Astrocyte of the spinal cord (primary cell): ENCODE data around the gene NEMF.
A peak's percentile ranks its signal among the peaks of the same experiment; 100 is the strongest.

Source experiments
- DNase-seq: peaks from one replicate; pipeline ENCODE4 v3.0.0; 2011; ENCODE audit warnings: low read depth, low spot score
- H3K4me3 ChIP-seq: 2 replicates; pipeline ENCODE4 v1.5.1; 2011; ENCODE audit warnings: low read depth, mild to moderate bottlenecking, low read length, moderate library complexity
- in situ Hi-C: cut with HindIII; loops from 2 replicates; pipeline ENCODE4 v1.10.0; 2017; ENCODE audit warnings: low sequenced_read_pairs
- TF ChIP-seq, protein P1 (sequence below): IDR thresholded peaks from 2 replicates; pipeline ENCODE4 v1.5.1; 2012; ENCODE audit warnings: low read depth, mild to moderate bottlenecking, low read length, inconsistent platforms

NEMF gene

DNA sequence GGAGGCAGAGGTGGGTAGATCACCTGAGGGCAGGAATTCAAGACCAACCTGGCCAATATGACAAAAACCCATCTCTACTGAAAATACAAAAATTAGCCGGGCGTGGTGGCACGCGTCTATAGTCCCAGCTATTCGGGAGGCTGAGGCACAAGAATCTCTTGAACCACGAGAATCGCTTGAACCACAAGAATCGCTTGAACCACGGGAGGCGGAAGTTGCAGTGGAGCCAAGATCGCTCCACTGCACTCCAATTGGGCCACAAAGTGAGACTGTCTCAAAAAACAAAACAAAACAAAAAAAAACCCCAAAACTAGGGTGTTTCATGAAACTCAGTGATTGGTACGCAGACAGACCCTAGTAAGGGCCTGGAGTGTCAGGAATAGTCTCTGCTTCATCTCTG is 33.9 kb upstream of the NEMF start:
- in situ Hi-C loops: no loop called here
- H3K4me3 ChIP-seq: no peak overlapping the region
- no peak for DNase-seq
- TF ChIP-seq, protein P1, sequence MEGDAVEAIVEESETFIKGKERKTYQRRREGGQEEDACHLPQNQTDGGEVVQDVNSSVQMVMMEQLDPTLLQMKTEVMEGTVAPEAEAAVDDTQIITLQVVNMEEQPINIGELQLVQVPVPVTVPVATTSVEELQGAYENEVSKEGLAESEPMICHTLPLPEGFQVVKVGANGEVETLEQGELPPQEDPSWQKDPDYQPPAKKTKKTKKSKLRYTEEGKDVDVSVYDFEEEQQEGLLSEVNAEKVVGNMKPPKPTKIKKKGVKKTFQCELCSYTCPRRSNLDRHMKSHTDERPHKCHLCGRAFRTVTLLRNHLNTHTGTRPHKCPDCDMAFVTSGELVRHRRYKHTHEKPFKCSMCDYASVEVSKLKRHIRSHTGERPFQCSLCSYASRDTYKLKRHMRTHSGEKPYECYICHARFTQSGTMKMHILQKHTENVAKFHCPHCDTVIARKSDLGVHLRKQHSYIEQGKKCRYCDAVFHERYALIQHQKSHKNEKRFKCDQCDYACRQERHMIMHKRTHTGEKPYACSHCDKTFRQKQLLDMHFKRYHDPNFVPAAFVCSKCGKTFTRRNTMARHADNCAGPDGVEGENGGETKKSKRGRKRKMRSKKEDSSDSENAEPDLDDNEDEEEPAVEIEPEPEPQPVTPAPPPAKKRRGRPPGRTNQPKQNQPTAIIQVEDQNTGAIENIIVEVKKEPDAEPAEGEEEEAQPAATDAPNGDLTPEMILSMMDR: no peak

- TF ChIP-seq, protein P1: no peak
- DNase-seq: no peak
- in situ Hi-C loops: no loop called here
Measured at GRCh38 chr14:49882826-49883694, 30.5 kb upstream of the NEMF start.

GRCh38 chr14:49881350-49882001 is 28.9 kb upstream of the NEMF start:
- H3K4me3 ChIP-seq: no peak overlapping the region
- in situ Hi-C loops: no loop called here
- DNase-seq: no peak
- TF ChIP-seq, protein P1: no peak

More at GRCh38 chr14:49882826-49883694, 30.5 kb upstream of the NEMF start:
- H3K4me3 ChIP-seq: no peak overlapping the region

DNA sequence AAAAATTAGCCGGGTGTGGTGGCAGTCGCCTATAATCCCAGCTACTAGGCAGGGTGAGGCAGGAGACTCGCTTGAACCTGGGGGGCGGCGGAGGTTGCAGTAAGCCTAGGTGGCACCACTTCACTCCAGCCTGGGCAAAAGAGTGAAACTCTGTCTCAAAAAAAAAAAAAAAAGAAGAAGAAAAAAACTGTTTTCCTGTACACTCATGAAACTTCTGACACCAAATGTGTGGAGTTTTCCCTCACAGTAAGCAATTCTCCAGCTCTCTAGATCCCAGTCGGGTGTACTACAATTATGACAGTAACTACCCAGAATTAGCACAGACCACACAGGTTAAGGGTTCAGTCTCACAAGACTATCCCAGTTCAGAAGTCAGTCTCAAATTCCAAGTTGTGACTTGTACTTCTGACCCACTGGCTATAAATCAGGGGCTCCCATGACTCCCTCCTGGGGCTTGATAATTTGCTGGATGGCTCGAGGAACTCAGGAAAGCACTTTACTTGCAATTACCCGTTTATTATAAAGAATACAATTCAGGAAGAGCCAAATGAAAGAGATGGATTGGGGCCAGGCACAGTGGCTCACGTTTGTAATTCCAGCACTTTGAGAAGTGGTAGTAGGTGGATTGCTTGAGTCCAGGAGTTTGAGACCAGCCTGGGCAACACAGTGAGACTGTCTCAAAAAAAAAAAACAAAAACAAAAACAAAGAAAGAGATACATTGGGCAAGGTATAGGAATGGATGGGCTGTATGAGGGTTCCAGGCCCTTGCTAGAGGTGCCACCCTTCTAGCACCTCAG is 27.9 kb upstream of the NEMF start:
- peak; percentile 30 for DNase-seq
- in situ Hi-C loops: no loop called here
- H3K4me3 ChIP-seq: no peak overlapping the region
- TF ChIP-seq, protein P1: no peak

DNA sequence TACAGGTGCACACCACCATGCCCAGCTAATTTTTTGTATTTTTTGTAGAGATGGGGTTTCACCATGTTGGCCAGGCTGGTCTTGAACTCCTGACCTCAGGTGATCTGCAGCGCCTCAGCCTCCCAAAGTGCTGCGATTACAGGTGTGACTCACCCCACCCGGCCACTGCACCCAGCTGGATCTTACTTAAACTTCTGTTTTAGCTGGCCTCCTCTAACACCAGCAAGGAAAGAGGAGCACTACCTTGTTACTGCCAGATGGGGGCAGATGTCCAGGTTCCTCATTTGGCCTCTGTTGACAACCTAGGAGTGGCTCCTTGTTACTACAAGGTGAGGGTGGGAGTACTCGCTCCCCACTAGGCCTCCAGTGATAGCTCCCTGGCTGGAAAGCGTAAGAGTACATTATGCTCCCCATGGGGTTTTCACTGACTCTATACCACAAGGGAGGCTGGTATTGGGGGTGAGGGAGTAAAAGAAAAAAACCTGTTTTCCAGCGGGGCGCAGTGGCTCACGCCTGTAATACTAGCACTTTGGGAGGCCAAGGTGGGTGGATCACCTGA is 27.1 kb upstream of the NEMF start:
- TF ChIP-seq, protein P1: peak; percentile 66
- peak; percentile 47 for DNase-seq
- in situ Hi-C loops: no loop called here
- H3K4me3 ChIP-seq: no peak overlapping the region

- DNase-seq: no peak
- in situ Hi-C loops: no loop called here
- H3K4me3 ChIP-seq: no peak overlapping the region
- TF ChIP-seq, protein P1: no peak
Measured at GRCh38 chr14:49876563-49877127, 24.1 kb upstream of the NEMF start.
